ENCODE measurements around the gene ARMC3.
A peak's percentile ranks its signal among the peaks of the same experiment; 100 is the strongest.
"Not testable (repeated sequence)": the region's sequence is repeated elsewhere in the genome, so short reads cannot be mapped to it uniquely, and the experiment has no call there.

Gene ARMC3

DNA sequence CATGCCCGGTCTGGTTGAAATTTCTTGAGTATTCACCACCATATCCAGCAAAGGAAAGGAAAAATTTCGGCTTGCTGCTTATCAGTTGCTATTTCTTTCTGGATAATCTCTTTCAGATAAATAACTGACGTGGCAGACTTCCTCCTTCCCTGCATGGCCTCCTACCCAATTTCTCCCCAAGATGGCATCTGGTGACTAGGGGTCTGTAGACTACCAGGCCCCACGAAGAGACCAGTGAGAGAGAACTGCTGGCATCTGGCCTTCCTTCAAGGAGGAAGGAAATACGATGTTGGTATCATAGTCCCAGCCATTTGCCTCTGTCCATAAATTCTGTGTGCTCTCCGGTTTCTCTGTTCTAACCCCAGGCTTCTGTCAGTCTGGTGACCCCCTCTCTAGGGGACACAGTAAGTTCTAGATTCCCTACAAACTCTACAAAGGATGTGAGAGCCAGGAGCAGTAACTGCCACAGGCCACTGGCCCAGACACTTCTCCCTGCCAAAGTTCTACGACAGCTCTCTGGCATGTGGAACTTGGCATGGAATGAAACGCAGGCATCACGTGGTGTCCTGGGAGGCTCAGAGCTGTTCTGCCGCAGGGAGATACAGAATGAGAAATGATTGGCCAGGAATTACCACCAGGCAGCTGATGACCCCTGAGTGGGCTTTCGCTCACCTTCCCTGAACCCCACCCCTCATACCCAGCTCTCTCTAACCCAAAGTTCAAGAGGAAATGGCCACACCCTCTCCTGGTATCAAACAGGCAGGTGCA is 137.5 kb downstream of the ARMC3 start:
- in situ Hi-C loops (cut with HindIII; ENCODE audit: low sequenced_read_pairs) = no loop called here
- peak; percentile 78 for DNase-seq (ENCODE audit: low read depth, low spot score)
- TF ChIP-seq, protein P1, sequence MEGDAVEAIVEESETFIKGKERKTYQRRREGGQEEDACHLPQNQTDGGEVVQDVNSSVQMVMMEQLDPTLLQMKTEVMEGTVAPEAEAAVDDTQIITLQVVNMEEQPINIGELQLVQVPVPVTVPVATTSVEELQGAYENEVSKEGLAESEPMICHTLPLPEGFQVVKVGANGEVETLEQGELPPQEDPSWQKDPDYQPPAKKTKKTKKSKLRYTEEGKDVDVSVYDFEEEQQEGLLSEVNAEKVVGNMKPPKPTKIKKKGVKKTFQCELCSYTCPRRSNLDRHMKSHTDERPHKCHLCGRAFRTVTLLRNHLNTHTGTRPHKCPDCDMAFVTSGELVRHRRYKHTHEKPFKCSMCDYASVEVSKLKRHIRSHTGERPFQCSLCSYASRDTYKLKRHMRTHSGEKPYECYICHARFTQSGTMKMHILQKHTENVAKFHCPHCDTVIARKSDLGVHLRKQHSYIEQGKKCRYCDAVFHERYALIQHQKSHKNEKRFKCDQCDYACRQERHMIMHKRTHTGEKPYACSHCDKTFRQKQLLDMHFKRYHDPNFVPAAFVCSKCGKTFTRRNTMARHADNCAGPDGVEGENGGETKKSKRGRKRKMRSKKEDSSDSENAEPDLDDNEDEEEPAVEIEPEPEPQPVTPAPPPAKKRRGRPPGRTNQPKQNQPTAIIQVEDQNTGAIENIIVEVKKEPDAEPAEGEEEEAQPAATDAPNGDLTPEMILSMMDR (IDR thresholded peaks at IDR 0.05; ENCODE audit: low read depth, low read length) = no peak
- no peak overlapping the region for H3K4me3 ChIP-seq (ENCODE audit: low read depth, low read length)

- in situ Hi-C loops (cut with HindIII; ENCODE audit: low sequenced_read_pairs) = no loop called here
- no peak for DNase-seq (ENCODE audit: low read depth, low spot score)
- TF ChIP-seq, protein P1 (IDR thresholded peaks at IDR 0.05; ENCODE audit: low read depth, low read length) = no peak
- no peak overlapping the region for H3K4me3 ChIP-seq (ENCODE audit: low read depth, low read length)
These were observed 139.5 kb downstream of the ARMC3 start for GRCh38 chr10:23067337-23067736.

- DNase-seq (ENCODE audit: low read depth, low spot score) = peak; percentile 65
- TF ChIP-seq, protein P1 (IDR thresholded peaks at IDR 0.05; ENCODE audit: low read depth, low read length) = peak; percentile 81
- in situ Hi-C loops (cut with HindIII; ENCODE audit: low sequenced_read_pairs) = no loop called here
- no peak overlapping the region for H3K4me3 ChIP-seq (ENCODE audit: low read depth, low read length)
These were observed 140.3 kb downstream of the ARMC3 start for GRCh38 chr10:23067939-23068775.

DNA sequence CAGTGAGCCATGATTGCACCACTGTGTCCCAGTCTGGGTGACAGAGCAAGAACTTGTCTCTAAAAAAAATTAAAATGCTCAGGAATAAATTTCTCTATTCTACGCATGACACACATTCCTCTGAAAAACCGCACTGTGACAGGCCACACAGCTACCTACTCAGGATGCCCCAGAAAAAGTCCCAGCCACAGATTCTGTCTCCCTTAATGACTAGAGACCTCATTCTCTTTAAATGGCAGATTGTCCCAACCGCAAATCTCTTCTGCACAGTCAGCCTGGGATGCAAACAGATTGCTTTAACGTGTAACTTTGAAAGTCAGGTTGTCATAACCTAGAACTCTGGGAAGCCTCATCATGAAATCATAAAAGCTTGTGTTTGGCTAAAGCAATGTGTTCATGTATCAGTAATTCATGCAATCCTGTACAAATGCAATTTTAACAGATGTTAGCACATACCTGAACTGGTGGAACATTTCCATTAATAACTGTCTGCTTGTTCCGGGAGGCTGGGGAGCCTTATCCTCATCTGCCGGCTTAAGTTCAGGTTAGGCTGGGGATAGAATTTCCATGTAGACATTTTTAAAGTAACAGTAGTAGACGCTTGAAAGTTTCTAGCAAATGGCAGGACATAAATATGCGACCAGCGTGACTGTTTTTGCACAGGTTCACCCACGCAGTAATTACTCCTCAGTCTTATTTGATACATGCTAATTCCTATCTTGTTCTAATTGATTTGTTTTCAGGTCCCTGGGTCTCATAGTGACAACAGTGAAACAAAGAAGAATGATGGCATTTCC is 141.4 kb downstream of the ARMC3 start:
- no peak overlapping the region for H3K4me3 ChIP-seq (ENCODE audit: low read depth, low read length)
- in situ Hi-C loops (cut with HindIII; ENCODE audit: low sequenced_read_pairs) = no loop called here
- DNase-seq (ENCODE audit: low read depth, low spot score) = no peak
- TF ChIP-seq, protein P1 (IDR thresholded peaks at IDR 0.05; ENCODE audit: low read depth, low read length) = no peak

GRCh38 chr10:23070092-23070912 is 142.4 kb downstream of the ARMC3 start:
- DNase-seq (ENCODE audit: low read depth, low spot score); in situ Hi-C loops (cut with HindIII; ENCODE audit: low sequenced_read_pairs); H3K4me3 ChIP-seq (ENCODE audit: low read depth, low read length): not testable (repeated sequence)

- TF ChIP-seq, protein P1 (IDR thresholded peaks at IDR 0.05; ENCODE audit: low read depth, low read length) = no peak
- no peak for DNase-seq (ENCODE audit: low read depth, low spot score)
- in situ Hi-C loops (cut with HindIII; ENCODE audit: low sequenced_read_pairs) = no loop called here
- no peak overlapping the region for H3K4me3 ChIP-seq (ENCODE audit: low read depth, low read length)
These were observed 143.0 kb downstream of the ARMC3 start for GRCh38 chr10:23070913-23071218.

GRCh38 chr10:23072593-23072992 is 144.7 kb downstream of the ARMC3 start:
- in situ Hi-C loops (cut with HindIII; ENCODE audit: low sequenced_read_pairs); H3K4me3 ChIP-seq (ENCODE audit: low read depth, low read length); DNase-seq (ENCODE audit: low read depth, low spot score): not testable (repeated sequence)
